Transverse colon (tissue), 4 donors: Measurements from ENCODE around the gene SPEF2.

Experiments used
- EP300 ChIP-seq: sonication (generic); formaldehyde crosslinking; IDR thresholded peaks from one replicate; pipeline ENCODE4 v1.6.1; 2017; ENCODE audit warnings: antibody characterized with exemption, low read depth
- POLR2A ChIP-seq: fragments of 450-650 bp; IDR thresholded peaks from one replicate; pipeline ENCODE4 v1.6.1; 2016; ENCODE audit warnings: antibody characterized with exemption, mild to moderate bottlenecking, moderate library complexity
- POLR2AphosphoS5 ChIP-seq, 3 donors: sonication (generic); formaldehyde crosslinking; IDR thresholded peaks; one replicate each; pipeline ENCODE4 v1.6.1; 2016; ENCODE audit warnings: antibody characterized with exemption in 3 of 3
- TF ChIP-seq, protein P1 (sequence below), 5 experiments: fragments of 200-600 bp in 3 of 5; fragments of 450-650 bp in 2 of 5; sonication (generic) in 3 of 5; IDR thresholded peaks; 1 replicate in 2 of 5; 2 replicates in 3 of 5; pipeline ENCODE4 v1.5.1; 2016 to 2017; ENCODE audit warnings: antibody characterized with exemption in 5 of 5, inconsistent platforms in 3 of 5, mild to moderate bottlenecking in 2 of 5, moderate library complexity in 1 of 5

DNA sequence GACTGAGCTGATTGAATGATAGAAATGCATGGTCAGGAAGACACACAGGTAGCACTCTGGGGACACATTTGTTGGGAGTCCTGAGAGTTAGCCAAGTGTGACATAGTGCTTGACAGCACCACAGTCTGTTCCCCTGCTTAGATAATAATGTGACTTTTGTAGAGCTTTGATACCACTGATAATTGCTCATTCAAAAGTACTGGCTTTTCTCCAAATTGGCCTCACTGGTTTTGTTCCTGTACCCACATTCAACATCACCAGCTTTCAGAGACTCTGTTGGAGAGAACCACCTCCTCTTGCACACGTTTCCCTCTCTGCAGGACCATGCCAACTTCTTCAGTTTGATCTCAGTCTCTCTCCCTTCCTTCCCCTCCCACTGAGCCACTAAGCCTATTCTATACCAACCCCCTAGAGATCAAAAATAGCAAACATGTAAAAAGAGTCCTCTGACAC is 186.6 kb downstream of the SPEF2 start:
- TF ChIP-seq EP300: no peak
- TF ChIP-seq, protein P1, sequence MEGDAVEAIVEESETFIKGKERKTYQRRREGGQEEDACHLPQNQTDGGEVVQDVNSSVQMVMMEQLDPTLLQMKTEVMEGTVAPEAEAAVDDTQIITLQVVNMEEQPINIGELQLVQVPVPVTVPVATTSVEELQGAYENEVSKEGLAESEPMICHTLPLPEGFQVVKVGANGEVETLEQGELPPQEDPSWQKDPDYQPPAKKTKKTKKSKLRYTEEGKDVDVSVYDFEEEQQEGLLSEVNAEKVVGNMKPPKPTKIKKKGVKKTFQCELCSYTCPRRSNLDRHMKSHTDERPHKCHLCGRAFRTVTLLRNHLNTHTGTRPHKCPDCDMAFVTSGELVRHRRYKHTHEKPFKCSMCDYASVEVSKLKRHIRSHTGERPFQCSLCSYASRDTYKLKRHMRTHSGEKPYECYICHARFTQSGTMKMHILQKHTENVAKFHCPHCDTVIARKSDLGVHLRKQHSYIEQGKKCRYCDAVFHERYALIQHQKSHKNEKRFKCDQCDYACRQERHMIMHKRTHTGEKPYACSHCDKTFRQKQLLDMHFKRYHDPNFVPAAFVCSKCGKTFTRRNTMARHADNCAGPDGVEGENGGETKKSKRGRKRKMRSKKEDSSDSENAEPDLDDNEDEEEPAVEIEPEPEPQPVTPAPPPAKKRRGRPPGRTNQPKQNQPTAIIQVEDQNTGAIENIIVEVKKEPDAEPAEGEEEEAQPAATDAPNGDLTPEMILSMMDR (IDR thresholded peaks at IDR 0.05): no peak
- TF ChIP-seq POLR2A: no peak
- TF ChIP-seq POLR2AphosphoS5 (IDR thresholded peaks at IDR 0.05): no peak
